ENCODE data around the gene LAMC3. TPM values are rescaled to one million over a fixed set of nuclear protein-coding genes. Genes with fewer than 3 reads are reported as not detected.

LAMC3 gene
- total RNA-seq, 2 donors from 2014 or later, result 0.55 to 156 TPM

DNA sequence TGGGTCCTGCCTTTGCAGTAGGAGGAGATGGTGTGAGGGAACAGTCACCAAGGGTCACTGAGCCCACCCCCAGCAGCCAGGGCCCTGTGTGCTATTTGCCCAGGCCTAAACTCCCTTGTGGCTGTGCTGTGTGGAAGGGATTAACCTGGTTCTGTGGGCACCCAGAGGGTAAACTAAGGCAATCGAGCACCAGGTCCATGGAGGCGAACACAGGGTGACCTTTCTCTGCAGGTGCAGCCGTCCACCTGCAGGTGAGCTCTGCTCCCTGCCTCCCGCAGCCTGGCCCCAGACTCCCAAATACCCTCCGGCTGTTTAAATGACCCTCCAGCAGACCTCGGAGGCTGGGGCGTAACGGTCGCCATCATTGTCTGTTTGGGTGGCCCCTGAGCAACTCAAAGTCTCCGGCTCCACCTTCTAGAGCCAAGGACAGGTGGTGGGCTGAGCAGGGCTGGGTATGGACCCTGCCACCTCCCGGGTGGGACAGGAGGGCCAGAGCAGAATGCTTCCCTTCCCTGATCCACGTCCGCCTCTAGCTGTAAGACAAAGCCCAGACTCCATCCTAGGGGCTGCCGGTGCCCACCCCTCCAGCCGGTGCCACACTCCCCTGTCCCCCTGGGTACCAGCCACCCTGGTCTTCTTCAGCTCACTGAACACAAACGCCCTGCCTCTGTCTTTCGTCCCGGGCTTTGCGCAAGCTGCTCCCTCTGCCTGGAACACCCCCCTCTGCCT, 35.9 kb upstream of the LAMC3 start:
- Histone ChIP-seq H3K27me3 (replicated peaks; ENCODE audit: insufficient read depth) (peaks cover 7% of the 10 kb centered on the region), H3K9me3 (no peaks in the 10 kb centered on the region), H3K27ac (no peak overlapping the region), H3K36me3 (no peaks in the 10 kb centered on the region), H3K4me1 (replicated peaks) (no peaks in the 10 kb centered on the region), H3K4me3 (no peak overlapping the region)
- DNase-seq (ENCODE audit: low spot score), result no peak
- TF ChIP-seq POLR2AphosphoS5 (IDR thresholded peaks at IDR 0.05) (no peak), POLR2A (IDR thresholded peaks at IDR 0.05) (no peak)
- TF ChIP-seq, protein P1, sequence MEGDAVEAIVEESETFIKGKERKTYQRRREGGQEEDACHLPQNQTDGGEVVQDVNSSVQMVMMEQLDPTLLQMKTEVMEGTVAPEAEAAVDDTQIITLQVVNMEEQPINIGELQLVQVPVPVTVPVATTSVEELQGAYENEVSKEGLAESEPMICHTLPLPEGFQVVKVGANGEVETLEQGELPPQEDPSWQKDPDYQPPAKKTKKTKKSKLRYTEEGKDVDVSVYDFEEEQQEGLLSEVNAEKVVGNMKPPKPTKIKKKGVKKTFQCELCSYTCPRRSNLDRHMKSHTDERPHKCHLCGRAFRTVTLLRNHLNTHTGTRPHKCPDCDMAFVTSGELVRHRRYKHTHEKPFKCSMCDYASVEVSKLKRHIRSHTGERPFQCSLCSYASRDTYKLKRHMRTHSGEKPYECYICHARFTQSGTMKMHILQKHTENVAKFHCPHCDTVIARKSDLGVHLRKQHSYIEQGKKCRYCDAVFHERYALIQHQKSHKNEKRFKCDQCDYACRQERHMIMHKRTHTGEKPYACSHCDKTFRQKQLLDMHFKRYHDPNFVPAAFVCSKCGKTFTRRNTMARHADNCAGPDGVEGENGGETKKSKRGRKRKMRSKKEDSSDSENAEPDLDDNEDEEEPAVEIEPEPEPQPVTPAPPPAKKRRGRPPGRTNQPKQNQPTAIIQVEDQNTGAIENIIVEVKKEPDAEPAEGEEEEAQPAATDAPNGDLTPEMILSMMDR (IDR thresholded peaks at IDR 0.05), result no peak
- 66% methylated on average over 19 of the region's 19 CpGs for WGBS
- intact Hi-C loops (cut with DNase I), result no loop called here

GRCh38 chr9:130973686-130974281, 35.2 kb upstream of the LAMC3 start:
- H3K27ac ChIP-seq, result no peak overlapping the region
- 59% methylated on average over 21 of the region's 21 CpGs for WGBS

GRCh38 chr9:130974697-130975096, 34.3 kb upstream of the LAMC3 start:
- Histone ChIP-seq H3K27me3 (replicated peaks; ENCODE audit: insufficient read depth) (peaks cover 7% of the 10 kb centered on the region), H3K36me3 (no peaks in the 10 kb centered on the region), H3K27ac (no peak overlapping the region), H3K4me1 (replicated peaks) (no peaks in the 10 kb centered on the region), H3K4me3 (no peak overlapping the region), H3K9me3 (no peaks in the 10 kb centered on the region)
- DNase-seq (ENCODE audit: low spot score), result no peak
- intact Hi-C loops (cut with DNase I), result no loop called here
- TF ChIP-seq POLR2AphosphoS5 (IDR thresholded peaks at IDR 0.05), result no peak
- TF ChIP-seq, protein P1 (IDR thresholded peaks at IDR 0.05), result no peak
- 82% methylated on average over 5 of the region's 5 CpGs for WGBS

More at GRCh38 chr9:130973686-130974281, 35.2 kb upstream of the LAMC3 start:
- H3K4me3 ChIP-seq, result no peak overlapping the region
- no peaks in the 10 kb centered on the region for H3K36me3 ChIP-seq
- intact Hi-C loops (cut with DNase I), result no loop called here
- H3K27me3 ChIP-seq (replicated peaks; ENCODE audit: insufficient read depth), result peaks cover 7% of the 10 kb centered on the region
- no peaks in the 10 kb centered on the region for H3K4me1 ChIP-seq (replicated peaks)
- TF ChIP-seq POLR2A (IDR thresholded peaks at IDR 0.05), result no peak
- TF ChIP-seq, protein P1 (IDR thresholded peaks at IDR 0.05), result no peak
- TF ChIP-seq POLR2AphosphoS5 (IDR thresholded peaks at IDR 0.05), result no peak
- no peaks in the 10 kb centered on the region for H3K9me3 ChIP-seq
- DNase-seq (ENCODE audit: low spot score), result no peak

- no peaks in the 10 kb centered on the region for H3K4me1 ChIP-seq (replicated peaks)
- intact Hi-C loops (cut with DNase I), result no loop called here
- H3K36me3 ChIP-seq, result no peaks in the 10 kb centered on the region
- no peaks in the 10 kb centered on the region for H3K9me3 ChIP-seq
- no peak for TF ChIP-seq POLR2A (IDR thresholded peaks at IDR 0.05)
- TF ChIP-seq, protein P1 (IDR thresholded peaks at IDR 0.05), result no peak
- no peak for TF ChIP-seq POLR2AphosphoS5 (IDR thresholded peaks at IDR 0.05)
- DNase-seq (ENCODE audit: low spot score), result no peak
- H3K4me3 ChIP-seq, result no peak overlapping the region
- no peak overlapping the region for H3K27ac ChIP-seq
- H3K27me3 ChIP-seq (replicated peaks; ENCODE audit: insufficient read depth), result peaks cover 7% of the 10 kb centered on the region
- WGBS, result 86% methylated on average over 5 of the region's 5 CpGs
Observed at GRCh38 chr9:130975156-130975555, 33.8 kb upstream of the LAMC3 start.

Data from prostate gland (tissue), 2 donors.